ENCODE results near the gene FANCI.

FANCI gene

GRCh38 chr15:89363770-89364169 lies 120.0 kb downstream of the FANCI start:
- no peak for DNase-seq

GRCh38 chr15:89364341-89364740 lies 120.6 kb downstream of the FANCI start:
- DNase-seq = peak; percentile 75

- DNase-seq = no peak
These were observed 121.1 kb downstream of the FANCI start for GRCh38 chr15:89364741-89365450.

- no peak for DNase-seq
These were observed 121.8 kb downstream of the FANCI start for GRCh38 chr15:89365462-89366065.
